SK-N-SH (cell line): ENCODE data around the gene CCT8L2. TPM values are rescaled to one million over a fixed set of nuclear protein-coding genes. Genes with fewer than 3 reads are reported as not detected.
"Not testable (repeated sequence)": the region's sequence is repeated elsewhere in the genome, so short reads cannot be mapped to it uniquely, and the experiment has no call there.

Experiments used
- CTCF ChIA-PET: fragments of 300-600, 350-600 bp; formaldehyde crosslinking; extraction: SDS; loops from one replicate; lab custom pipeline; 2021; lab: Yijun Ruan, JAX
- POLR2A ChIA-PET: fragments of 350-600 bp; sonication (Branson Sonifier 250); formaldehyde crosslinking; extraction: SDS; loops from one replicate; lab custom pipeline; 2020; ENCODE audit warnings: antibody characterized with exemption, inconsistent platforms; lab: Yijun Ruan, JAX
- DNase-seq: peaks from one replicate; pipeline ENCODE4 v3.0.0; 2012
- H2AFZ ChIP-seq: fragments of 200-600 bp; sonication (generic); 2 replicates; pipeline ENCODE4 v1.8.1; 2016; ENCODE audit warnings: antibody characterized with exemption, mild to moderate bottlenecking, low read depth
- H3F3A ChIP-seq: fragments of 200-600 bp; sonication (generic); replicated peaks from 2 replicates; pipeline ENCODE3; 2016; ENCODE audit warnings: antibody characterized with exemption, mild to moderate bottlenecking; ENCODE audit not compliant: insufficient read depth
- H3K27ac ChIP-seq, 2 experiments: fragments of 200-500 bp in 1 of 2; fragments of 200-600 bp in 1 of 2; sonication (Bioruptor generic) in 1 of 2; sonication (generic), shearing (Covaris generic) in 1 of 2; 2 replicates each; pipeline versions ENCODE4 v1.5.1 to v1.6.1; 2014 to 2016; ENCODE audit warnings: low read depth in 2 of 2, inconsistent platforms in 1 of 2, low read length in 1 of 2, mild to moderate bottlenecking in 1 of 2, mixed read lengths in 1 of 2
- H3K27me3 ChIP-seq: fragments of 200-600 bp; sonication (generic), shearing (Covaris generic); 2 replicates; pipeline ENCODE4 v1.6.1; 2016; ENCODE audit warnings: mixed run types; ENCODE audit not compliant: insufficient read depth
- H3K36me3 ChIP-seq, 2 experiments: fragments of 200-500 bp in 1 of 2; fragments of 200-600 bp in 1 of 2; sonication (Bioruptor generic) in 1 of 2; sonication (generic) in 1 of 2; replicated peaks in 1 of 2; 2 replicates each; pipeline versions ENCODE3 to v1.5.1; 2014 to 2016; ENCODE audit warnings: low read length in 1 of 2, mild to moderate bottlenecking in 1 of 2; ENCODE audit not compliant: insufficient read depth in 2 of 2, control insufficient read depth in 1 of 2
- H3K4me1 ChIP-seq, 2 experiments: fragments of 200-500 bp in 1 of 2; fragments of 200-600 bp in 1 of 2; sonication (Bioruptor generic) in 1 of 2; sonication (generic), shearing (Covaris generic) in 1 of 2; 2 replicates each; pipeline versions ENCODE4 v1.5.1 to v1.6.1; 2014 to 2016; ENCODE audit warnings: low read depth in 1 of 2, low read length in 1 of 2, mixed run types in 1 of 2; ENCODE audit not compliant: insufficient read depth in 2 of 2, control insufficient read depth in 1 of 2
- H3K4me2 ChIP-seq: fragments of 200-600 bp; sonication (generic), shearing (Covaris generic); 2 replicates; pipeline ENCODE4 v1.6.1; 2017; ENCODE audit warnings: mixed run types
- H3K4me3 ChIP-seq, 2 experiments: fragments of 200-500 bp in 1 of 2; fragments of 200-600 bp in 1 of 2; sonication (Bioruptor generic) in 1 of 2; sonication (generic), shearing (Covaris generic) in 1 of 2; 2 replicates each; pipeline versions ENCODE4 v1.5.1 to v1.8.1; 2014 to 2016; ENCODE audit warnings: low read depth in 2 of 2, inconsistent platforms in 1 of 2, low read length in 1 of 2, mild to moderate bottlenecking in 1 of 2, mixed read lengths in 1 of 2, moderate library complexity in 1 of 2
- H3K79me2 ChIP-seq: fragments of 200-600 bp; sonication (generic); 2 replicates; pipeline ENCODE4 v1.8.1; 2017; ENCODE audit warnings: mild to moderate bottlenecking; ENCODE audit not compliant: insufficient read depth
- H3K9ac ChIP-seq: fragments of 200-600 bp; sonication (generic); 2 replicates; pipeline ENCODE4 v1.6.1; 2017; ENCODE audit warnings: mixed run types
- H3K9me2 ChIP-seq: fragments of 200-600 bp; sonication (generic); 2 replicates; pipeline ENCODE4 v1.6.1; 2017; ENCODE audit warnings: mixed run types
- H3K9me3 ChIP-seq: fragments of 200-600 bp; sonication (generic); 2 replicates; pipeline ENCODE4 v1.6.1; 2017; ENCODE audit warnings: mixed run types, mild to moderate bottlenecking, moderate library complexity
- H4K20me1 ChIP-seq: fragments of 200-600 bp; sonication (generic); 2 replicates; pipeline ENCODE4 v1.6.1; 2017; ENCODE audit warnings: mild to moderate bottlenecking, mixed run types; ENCODE audit not compliant: insufficient read depth
- CTCF ChIP-seq: fragments of 200-600 bp; sonication (generic); IDR thresholded peaks from 2 replicates; pipeline ENCODE4 v1.6.1; 2017; ENCODE audit warnings: antibody characterized with exemption, mild to moderate bottlenecking, moderate library complexity
- FOXJ3 ChIP-seq: sonication (generic); formaldehyde crosslinking; IDR thresholded peaks from 2 replicates; pipeline ENCODE4 v1.5.1; 2020; ENCODE audit warnings: mild to moderate bottlenecking, missing genetic modification reagents
- FOXM1 ChIP-seq: IDR thresholded peaks from 2 replicates; pipeline ENCODE4 v1.4.0; 2012; ENCODE audit warnings: low read depth, mild to moderate bottlenecking
- MEF2A ChIP-seq: IDR thresholded peaks from 2 replicates; pipeline ENCODE4 v1.4.0; 2012; ENCODE audit warnings: low read depth, borderline replicate concordance
- TAF1 ChIP-seq: IDR thresholded peaks from 2 replicates; pipeline ENCODE4 v1.6.1; 2012; ENCODE audit warnings: low read depth, mild to moderate bottlenecking, low read length, moderate library complexity, borderline replicate concordance
- TEAD4 ChIP-seq: IDR thresholded peaks from 2 replicates; pipeline ENCODE4 v1.4.0; 2012; ENCODE audit warnings: mild to moderate bottlenecking, borderline replicate concordance; ENCODE audit not compliant: insufficient read depth
- WGBS: methylation state at CpG from one replicate; pipeline ENCODE4 v1.1.6; 2017; ENCODE audit warnings: low lambda C conversion rate; 5-methylcytosine and 5-hydroxymethylcytosine counted together
- polyA plus RNA-seq, 3 experiments: library from polyadenylated mRNA; depleted of rRNA; stranded (reverse); fragments of >200 nt; gene quantifications; 2 replicates each; pipeline ENCODE4 v1.2.3, GENCODE V29; 2012
- TF ChIP-seq, protein P1 (sequence below): fragments of 150-350 bp; IDR thresholded peaks from 2 replicates; pipeline ENCODE4 v1.6.1; 2016; ENCODE audit warnings: mild to moderate bottlenecking, low read depth, low read length
- TF ChIP-seq, protein P2 (sequence below): IDR thresholded peaks from 2 replicates; pipeline ENCODE4 v1.6.1; 2012; ENCODE audit warnings: mild to moderate bottlenecking, low read depth, low read length, moderate library complexity
- TF ChIP-seq, protein P3 (sequence below): IDR thresholded peaks from 2 replicates; pipeline ENCODE4; 2012

Gene CCT8L2
- polyA plus RNA-seq, 1 of the 3 experiments (the other 2 are of a cell fraction): not detected

DNA sequence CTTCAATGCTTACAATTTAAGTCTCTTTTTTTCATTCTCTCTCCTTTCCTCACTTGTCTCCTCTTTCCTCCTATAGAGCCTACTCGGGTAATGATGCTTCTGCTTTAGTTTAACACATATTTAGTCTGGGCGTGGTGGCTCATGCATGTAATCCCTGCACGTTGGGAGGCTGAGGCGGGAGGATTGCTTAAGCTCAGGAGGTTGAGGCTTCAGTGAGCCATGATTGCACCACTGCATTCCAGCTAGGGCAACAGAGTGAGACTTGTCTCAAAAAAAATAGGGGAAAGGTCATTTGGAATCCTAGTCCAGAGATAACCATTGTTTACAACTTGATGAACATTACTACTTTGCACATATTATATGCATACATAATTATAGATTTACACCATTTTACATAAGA is 1.4 kb upstream of the CCT8L2 start (continued):
- TF ChIP-seq, protein P1, sequence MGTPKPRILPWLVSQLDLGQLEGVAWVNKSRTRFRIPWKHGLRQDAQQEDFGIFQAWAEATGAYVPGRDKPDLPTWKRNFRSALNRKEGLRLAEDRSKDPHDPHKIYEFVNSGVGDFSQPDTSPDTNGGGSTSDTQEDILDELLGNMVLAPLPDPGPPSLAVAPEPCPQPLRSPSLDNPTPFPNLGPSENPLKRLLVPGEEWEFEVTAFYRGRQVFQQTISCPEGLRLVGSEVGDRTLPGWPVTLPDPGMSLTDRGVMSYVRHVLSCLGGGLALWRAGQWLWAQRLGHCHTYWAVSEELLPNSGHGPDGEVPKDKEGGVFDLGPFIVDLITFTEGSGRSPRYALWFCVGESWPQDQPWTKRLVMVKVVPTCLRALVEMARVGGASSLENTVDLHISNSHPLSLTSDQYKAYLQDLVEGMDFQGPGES: no peak
- TF ChIP-seq FOXM1: no peak
- TF ChIP-seq CTCF: no peak
- no peak for TF ChIP-seq TAF1
- no peak for TF ChIP-seq TEAD4
- TF ChIP-seq FOXJ3 (CRISPR knock-in tag): no peak

DNA sequence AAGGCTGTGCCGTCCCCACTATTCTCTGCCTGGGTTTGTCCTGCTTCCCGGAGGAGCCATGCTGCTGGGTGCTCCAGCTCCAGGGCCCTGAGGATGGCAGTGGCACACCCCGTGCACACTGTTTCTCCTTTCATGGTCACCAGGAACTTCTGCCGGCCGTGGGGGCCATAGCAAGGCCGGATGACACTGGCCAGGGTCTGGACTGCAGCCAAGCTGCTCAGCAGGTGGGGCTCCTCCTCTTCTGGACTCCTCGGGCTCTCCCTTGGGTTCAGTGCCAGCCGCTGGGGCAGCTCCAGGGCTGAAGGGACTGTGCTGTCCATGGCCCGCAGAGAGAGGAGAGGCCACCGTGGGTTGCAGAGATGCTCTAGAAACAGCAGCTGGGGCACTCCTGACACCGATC is 379 bp downstream of the CCT8L2 start:
- H2AFZ ChIP-seq, H3K36me3 ChIP-seq, H3K9me2 ChIP-seq, H3K27ac ChIP-seq, H3K27me3 ChIP-seq, H3K9ac ChIP-seq, H3K4me1 ChIP-seq, H3K4me3 ChIP-seq, H3F3A ChIP-seq, POLR2A ChIA-PET, H3K4me2 ChIP-seq, H4K20me1 ChIP-seq, DNase-seq, H3K79me2 ChIP-seq, CTCF ChIA-PET, H3K9me3 ChIP-seq: not testable (repeated sequence)
- 5% methylated on average over 3 of the region's 11 CpGs for WGBS

GRCh38 chr22:16591136-16591535 is 1.5 kb downstream of the CCT8L2 start:
- H3K4me2 ChIP-seq, POLR2A ChIA-PET, H3K4me3 ChIP-seq, H3K9ac ChIP-seq, H3K9me2 ChIP-seq, H3K27ac ChIP-seq, H3K9me3 ChIP-seq, H2AFZ ChIP-seq, H3K4me1 ChIP-seq, DNase-seq, CTCF ChIA-PET, H3K27me3 ChIP-seq, H3F3A ChIP-seq, H4K20me1 ChIP-seq, H3K79me2 ChIP-seq, H3K36me3 ChIP-seq: not testable (repeated sequence)
- 11% methylated on average over 4 of the region's 4 CpGs for WGBS

GRCh38 chr22:16586991-16587390 is 5.6 kb downstream of the CCT8L2 start:
- H3K4me2 ChIP-seq: no peak overlapping the region
- 5% methylated on average over 3 of the region's 3 CpGs for WGBS
- no peak overlapping the region for H3K9ac ChIP-seq
- DNase-seq: no peak
- H3K27me3 ChIP-seq: no peaks in the 10 kb centered on the region; the same call in 1 of the 2 replicates
- no peaks in the 10 kb centered on the region for H3K9me3 ChIP-seq
- H3K4me3 ChIP-seq: no peak overlapping the region
- no peaks in the 10 kb centered on the region for H3K79me2 ChIP-seq
- H4K20me1 ChIP-seq: no peaks in the 10 kb centered on the region
- ChIA-PET CTCF (no interaction called here), POLR2A (no interaction called here)
- no peak overlapping the region for H2AFZ ChIP-seq
- no peaks in the 10 kb centered on the region for H3K4me1 ChIP-seq
- H3K9me2 ChIP-seq: no peaks in the 10 kb centered on the region
- H3F3A ChIP-seq: no peaks in the 10 kb centered on the region
- no peak overlapping the region for H3K27ac ChIP-seq
- no peaks in the 10 kb centered on the region for H3K36me3 ChIP-seq
- no peak for TF ChIP-seq MEF2A
- TF ChIP-seq, protein P1: no peak
- TF ChIP-seq, protein P2, sequence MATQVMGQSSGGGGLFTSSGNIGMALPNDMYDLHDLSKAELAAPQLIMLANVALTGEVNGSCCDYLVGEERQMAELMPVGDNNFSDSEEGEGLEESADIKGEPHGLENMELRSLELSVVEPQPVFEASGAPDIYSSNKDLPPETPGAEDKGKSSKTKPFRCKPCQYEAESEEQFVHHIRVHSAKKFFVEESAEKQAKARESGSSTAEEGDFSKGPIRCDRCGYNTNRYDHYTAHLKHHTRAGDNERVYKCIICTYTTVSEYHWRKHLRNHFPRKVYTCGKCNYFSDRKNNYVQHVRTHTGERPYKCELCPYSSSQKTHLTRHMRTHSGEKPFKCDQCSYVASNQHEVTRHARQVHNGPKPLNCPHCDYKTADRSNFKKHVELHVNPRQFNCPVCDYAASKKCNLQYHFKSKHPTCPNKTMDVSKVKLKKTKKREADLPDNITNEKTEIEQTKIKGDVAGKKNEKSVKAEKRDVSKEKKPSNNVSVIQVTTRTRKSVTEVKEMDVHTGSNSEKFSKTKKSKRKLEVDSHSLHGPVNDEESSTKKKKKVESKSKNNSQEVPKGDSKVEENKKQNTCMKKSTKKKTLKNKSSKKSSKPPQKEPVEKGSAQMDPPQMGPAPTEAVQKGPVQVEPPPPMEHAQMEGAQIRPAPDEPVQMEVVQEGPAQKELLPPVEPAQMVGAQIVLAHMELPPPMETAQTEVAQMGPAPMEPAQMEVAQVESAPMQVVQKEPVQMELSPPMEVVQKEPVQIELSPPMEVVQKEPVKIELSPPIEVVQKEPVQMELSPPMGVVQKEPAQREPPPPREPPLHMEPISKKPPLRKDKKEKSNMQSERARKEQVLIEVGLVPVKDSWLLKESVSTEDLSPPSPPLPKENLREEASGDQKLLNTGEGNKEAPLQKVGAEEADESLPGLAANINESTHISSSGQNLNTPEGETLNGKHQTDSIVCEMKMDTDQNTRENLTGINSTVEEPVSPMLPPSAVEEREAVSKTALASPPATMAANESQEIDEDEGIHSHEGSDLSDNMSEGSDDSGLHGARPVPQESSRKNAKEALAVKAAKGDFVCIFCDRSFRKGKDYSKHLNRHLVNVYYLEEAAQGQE: no peak
- no peak for TF ChIP-seq FOXJ3 (CRISPR knock-in tag)
- TF ChIP-seq, protein P3, sequence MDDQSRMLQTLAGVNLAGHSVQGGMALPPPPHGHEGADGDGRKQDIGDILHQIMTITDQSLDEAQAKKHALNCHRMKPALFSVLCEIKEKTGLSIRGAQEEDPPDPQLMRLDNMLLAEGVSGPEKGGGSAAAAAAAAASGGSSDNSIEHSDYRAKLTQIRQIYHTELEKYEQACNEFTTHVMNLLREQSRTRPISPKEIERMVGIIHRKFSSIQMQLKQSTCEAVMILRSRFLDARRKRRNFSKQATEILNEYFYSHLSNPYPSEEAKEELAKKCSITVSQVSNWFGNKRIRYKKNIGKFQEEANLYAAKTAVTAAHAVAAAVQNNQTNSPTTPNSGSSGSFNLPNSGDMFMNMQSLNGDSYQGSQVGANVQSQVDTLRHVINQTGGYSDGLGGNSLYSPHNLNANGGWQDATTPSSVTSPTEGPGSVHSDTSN: no peak
